Midbrain (tissue), 1 donor: ENCODE results near the gene CCT8L2.
"Not testable (repeated sequence)": the region's sequence is repeated elsewhere in the genome, so short reads cannot be mapped to it uniquely, and the experiment has no call there.

Source experiments
- DNase-seq: peaks from one replicate; lab custom pipeline; 2025; lab: John Stamatoyannopoulos, UW

The CCT8L2 gene

GRCh38 chr22:16559056-16559955 lies 33.3 kb downstream of the CCT8L2 start:
- DNase-seq, result no peak

- not testable (repeated sequence) for DNase-seq
Measured at GRCh38 chr22:16558376-16558945, 34.1 kb downstream of the CCT8L2 start.

GRCh38 chr22:16557511-16557910 lies 35.1 kb downstream of the CCT8L2 start:
- not testable (repeated sequence) for DNase-seq

- DNase-seq, result not testable (repeated sequence)
Measured at GRCh38 chr22:16555077-16555994, 37.3 kb downstream of the CCT8L2 start.

GRCh38 chr22:16543310-16543709 lies 49.3 kb downstream of the CCT8L2 start:
- not testable (repeated sequence) for DNase-seq
